NCI-H345 treated with DMSO at 0.1 percent for 48 hours (cell line): ENCODE data around the gene CCDC81.
"Not testable (repeated sequence)": the region's sequence is repeated elsewhere in the genome, so short reads cannot be mapped to it uniquely, and the experiment has no call there.

Source experiments
- DNase-seq: peaks from one replicate; lab custom pipeline; 2025; ENCODE audit not compliant: unreplicated experiment; lab: John Stamatoyannopoulos, UW

CCDC81 gene

DNA sequence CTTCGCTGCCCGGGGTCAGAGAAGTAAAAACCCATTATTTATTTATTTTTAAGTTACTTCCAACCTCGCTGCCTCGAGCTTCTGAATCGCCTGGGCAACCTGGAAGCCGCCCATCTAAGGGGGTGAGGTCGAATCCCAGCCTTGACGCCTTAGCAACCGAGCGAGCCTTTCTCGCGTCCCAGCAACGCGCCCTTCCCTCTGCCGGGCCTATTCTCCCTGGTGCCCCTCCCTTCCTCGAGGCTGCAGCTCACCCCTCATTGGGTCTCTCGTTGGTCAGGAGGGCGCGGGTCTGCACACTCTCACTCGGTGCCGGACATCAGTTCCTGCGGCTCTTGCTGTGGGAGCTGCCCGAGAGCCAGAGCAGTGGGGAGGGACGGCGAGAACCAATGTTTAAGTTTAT lies at the start of gene CCDC81:
CCDC81 (plus strand) TSS at position 302 of the 400 bp plus-strand sequence. CDS start 277 bp downstream, outside the sequence.
- DNase-seq = no peak

DNA sequence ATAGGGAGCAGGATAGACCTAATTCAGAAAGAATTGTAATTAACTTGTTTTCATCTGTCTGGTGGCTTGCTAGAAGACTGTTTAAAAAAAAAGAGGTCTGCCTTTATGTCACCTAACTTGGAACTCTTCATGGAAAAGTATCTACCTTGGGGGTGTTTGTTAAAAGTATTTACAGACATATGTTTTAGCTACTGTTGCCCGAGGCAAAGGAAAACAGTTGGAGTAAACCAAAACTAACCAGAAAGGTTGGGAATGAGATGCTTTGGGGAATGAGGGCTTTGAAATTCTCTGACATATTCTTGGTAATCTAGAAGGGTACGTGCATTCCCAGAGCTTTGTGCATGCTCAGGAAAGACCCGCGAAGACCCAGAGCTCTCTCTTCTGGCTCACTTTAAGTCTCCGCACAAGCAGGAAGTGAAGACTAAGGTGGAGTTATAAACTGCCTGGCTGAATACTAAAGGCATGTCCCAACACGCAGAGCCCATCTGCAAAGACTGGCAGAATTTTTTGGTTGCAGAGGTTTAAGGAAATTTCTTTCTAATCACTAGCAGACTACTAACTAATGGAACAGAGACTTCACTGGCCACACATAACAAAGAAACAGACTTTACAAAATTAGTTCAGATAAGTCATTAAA lies 39.4 kb upstream of the CCDC81 start:
- no peak for DNase-seq

DNA sequence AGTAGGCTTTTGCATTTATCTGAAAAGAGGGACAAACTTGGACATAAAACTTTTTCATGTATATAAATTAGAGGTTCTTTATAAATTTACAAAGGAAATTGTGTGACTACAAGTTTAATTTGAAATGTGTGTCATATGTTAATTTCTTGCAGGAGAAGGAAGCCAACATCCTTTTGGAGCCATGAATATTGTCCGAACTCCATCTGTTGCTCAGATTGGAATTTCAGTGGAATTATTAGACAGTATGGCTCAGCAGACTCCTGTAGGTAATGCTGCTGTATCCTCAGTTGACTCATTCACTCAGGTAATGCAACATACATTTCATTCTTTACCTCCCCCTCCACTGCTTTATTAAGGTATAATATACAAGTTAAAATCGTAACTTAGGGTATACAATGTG lies 37.5 kb upstream of the CCDC81 start:
- no peak for DNase-seq

DNA sequence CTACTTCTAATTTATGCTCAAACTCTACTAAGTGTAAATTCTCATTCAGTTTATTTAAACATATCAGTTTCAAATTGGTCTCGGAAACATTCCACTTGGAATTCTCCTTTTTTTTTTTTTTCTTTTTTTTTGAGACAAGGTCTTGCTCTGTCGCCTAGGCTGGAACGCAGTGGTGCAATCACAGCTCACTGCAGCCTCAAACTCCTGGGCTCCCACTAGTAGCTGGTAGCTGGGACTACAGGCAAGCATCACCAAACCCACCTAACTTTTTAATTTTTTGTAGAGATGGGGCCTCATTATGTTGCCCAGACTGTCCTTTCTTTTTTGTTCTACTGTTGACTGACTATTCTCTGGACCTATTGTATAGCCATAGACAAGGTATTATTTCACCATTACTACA lies 33.3 kb upstream of the CCDC81 start:
- DNase-seq = no peak

DNA sequence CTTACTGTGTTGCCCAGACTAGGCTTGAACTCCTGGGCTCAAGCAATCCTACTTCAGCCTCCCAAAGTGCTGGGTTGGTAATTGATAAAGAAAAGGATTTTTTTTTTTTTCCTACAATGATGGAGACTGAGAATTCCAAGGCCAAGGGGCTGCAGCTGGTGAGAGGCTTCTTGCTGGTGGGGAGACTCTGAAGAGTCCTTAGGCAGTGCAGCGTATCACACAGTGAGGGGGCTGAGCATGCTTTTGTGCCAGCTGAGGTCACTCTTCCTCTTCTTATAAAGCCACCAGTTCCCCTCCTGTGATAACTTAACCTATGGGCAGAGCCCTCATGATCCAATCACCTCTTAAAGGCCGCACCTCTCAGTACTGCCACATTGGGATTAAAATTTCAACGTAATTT lies 28.2 kb upstream of the CCDC81 start:
- DNase-seq = no peak

DNA sequence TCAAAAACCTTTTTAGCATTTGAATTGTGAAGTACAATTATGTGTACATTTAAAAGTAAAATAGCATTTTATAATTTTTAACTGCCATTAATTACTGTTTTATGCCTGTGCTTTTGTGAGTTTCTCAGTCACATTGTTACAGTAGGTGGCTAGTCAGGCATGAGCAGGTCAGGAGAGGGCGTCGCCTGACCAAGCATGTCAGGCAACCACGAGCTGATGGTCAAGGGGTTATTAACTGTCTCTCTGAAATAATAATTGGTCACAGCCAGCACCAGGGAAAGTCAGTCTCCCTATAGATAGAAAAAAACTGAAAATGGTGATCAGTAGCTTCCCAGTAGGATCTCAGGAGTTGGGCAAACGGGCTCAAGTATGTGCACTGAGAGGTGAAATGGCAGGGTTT lies 19.4 kb upstream of the CCDC81 start:
- no peak for DNase-seq

DNA sequence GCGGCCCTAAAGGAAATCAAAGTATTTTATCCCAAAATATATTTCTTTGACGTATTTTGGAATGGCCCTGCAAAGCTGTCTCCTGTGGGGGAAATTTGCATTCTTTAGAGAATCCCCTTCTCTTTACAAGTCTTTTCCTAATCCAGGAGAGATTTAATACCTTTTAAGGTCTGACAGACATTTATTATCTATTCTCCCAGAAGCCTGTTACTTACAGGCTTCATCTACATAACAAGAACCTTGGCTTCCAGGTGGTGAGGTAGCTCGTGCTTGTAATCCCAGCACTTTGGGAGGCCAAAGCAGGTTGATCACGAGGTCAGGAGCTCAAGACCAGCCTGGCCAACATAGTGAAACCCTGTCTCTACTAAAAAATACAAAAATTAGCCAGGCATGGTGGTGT lies 17.3 kb upstream of the CCDC81 start:
- DNase-seq = not testable (repeated sequence)

DNA sequence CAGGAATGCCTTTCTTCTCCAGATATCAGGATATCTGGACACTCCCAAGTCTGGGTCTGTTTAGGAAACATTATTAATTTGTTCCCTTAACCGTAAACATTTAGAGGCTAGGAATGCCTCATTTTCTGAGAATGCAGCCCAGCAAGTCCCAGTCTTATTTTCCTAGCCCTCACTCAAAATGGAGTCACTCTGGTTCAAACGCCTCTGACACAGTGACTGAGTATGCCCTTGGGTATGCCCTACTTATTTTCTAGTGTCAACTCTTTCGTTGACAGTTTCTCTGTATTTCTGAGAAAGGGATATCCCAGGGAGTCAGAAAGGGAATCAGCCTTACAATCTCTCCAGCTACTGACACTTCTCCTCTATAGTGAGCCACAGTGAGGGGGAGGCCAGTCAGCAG lies 16.0 kb upstream of the CCDC81 start:
- no peak for DNase-seq

DNA sequence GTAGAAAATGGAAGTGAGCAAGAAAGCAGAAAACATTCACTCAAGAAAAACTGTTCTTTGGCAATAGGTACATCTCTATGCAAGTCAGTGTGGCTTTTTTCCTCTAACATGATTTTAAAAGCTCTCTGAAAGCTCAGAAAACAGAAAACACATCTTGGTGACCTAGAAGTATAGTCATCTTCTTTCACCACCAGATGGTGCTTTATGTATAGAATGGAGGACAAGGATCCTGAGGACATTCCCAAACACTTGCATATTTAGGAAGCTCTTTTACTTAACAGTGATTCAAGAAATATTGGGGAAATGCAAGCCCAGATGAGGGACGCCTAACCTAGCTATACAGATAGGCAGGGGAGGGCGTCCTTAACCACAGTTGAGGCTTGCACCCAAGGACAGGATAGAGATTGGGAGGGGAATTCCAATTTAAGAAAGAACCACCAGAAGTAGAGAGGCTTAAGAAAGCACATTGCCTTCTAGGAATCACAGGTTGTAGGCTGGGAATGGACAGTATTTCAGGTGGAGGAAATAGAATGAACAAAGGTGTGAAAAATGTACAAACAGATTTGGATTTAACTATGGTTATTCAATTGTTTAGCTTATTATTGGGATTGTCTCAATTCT lies 13.8 kb upstream of the CCDC81 start:
- no peak for DNase-seq

DNA sequence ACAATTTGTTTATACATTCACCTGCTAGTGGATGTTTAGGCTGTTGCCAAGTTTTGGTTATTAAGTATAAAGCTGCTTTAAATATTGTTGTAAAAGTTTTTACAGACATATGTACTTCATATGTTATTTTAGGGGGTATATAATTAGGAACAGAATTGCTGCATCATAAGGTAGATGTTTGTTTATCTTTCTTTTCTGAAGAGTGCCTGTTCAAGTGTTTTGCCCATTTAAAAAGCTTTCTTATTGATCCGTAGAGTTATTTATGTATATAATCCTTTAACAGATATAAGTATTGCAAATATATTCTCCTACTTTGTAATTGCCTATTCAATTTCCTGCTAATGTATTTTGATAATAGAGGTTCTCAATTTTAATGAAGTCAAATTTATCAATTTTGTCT lies 11.3 kb upstream of the CCDC81 start:
- no peak for DNase-seq

DNA sequence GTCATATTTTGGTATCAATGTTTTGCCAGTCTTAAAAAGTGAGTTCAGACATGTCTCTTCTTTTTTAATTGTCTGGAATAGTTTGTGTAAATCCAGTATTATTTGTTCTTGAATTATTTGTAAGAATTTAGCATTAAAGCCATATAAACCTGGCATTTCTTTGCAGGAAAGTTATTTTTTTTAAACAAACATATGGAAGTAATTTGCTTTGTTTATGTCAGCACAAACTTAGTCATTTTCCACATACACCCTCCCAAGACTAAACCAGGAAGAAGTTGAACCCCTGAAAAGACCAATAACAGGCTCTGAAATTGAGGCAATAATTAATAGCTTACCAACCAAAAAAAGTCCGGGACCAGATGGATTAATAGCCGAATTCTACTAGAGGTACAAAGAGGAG lies 9.1 kb upstream of the CCDC81 start:
- DNase-seq = no peak

DNA sequence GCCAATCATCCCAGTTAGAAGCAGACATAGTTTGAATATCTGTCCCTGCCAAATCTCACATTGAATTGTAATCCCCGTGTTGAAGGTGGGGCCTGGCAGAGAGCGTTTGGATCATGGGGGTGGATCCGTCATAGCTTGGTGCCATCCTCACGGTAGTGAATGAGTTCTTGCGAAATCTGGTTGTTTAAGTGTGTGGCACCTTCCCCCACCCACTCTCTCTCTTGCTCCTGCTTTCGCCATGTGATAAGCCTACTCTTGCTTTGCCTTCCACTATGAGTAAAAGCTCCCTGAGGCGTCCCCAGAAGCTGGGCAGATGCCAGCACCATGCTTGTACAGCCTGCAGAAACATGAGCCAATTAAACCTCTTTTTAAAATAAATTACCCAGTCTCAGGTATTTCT lies 5.0 kb upstream of the CCDC81 start:
- no peak for DNase-seq

DNA sequence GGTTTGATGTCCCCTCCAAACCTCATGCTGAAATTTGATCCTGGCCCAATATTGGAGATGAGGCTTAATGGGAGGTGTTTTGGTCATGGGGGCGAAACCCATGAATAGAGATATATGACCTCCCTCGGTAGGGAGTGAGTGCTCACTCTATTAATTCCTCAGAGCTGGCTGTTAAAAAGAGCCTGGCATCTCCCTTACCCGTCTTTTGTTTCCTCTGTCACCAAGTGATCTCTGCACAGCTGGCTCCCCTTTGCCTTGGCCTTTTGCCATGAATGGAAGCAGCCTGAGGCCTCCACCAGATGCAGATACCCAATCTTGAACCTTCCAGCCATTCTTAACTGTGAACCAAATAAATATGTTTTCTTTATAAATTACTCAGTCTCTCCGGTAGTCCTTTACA lies 4.5 kb upstream of the CCDC81 start:
- no peak for DNase-seq

DNA sequence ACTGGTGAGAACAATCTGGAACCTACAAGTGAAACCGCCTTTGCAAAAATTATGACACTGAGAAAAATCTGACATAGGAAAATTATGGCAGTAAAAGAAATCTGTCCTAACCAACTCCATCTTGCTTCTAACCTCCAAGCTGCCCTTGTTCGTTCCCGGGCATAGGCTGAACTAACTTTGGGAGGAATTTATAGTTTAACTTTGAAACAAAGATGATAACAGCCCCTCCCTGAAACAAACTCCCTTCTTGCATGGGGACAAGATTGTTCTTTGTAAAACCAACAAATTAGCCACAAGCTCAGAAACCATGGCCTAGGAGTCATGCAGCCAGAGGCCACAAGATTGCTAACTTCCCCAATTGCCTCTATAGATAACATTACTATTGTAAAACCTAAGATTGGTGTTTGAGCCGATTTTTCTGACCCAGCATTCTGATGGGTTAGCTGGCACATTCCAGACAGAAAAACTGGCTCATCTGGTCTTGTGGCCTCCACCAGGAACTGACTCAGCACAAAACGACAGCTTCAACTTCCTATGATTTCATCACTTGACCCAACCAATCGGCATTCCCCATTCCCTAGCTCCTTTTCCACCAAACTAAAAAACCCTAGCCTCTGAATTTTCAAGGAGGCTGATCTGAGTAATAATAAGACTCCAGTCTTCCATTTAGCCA lies 3.6 kb upstream of the CCDC81 start:
- no peak for DNase-seq

DNA sequence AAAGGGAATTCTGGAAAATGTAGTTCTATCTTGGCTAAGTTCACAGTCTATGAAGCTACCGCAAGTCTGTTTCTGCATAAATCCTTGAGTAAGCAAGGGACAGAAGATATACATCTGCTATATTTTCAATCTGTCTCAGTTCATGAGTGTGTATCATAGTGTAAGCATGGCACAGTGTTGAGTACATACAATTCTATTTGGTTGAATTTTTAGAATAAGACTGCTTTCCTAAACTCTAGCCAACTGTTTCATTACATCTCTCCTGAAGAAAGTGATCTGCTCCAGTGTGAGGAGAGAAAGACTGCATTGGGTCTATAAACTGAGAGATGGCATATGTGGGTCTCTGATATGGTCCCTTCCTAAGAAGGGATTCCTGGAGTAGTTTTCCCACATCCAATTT lies 2.6 kb upstream of the CCDC81 start:
- no peak for DNase-seq

DNA sequence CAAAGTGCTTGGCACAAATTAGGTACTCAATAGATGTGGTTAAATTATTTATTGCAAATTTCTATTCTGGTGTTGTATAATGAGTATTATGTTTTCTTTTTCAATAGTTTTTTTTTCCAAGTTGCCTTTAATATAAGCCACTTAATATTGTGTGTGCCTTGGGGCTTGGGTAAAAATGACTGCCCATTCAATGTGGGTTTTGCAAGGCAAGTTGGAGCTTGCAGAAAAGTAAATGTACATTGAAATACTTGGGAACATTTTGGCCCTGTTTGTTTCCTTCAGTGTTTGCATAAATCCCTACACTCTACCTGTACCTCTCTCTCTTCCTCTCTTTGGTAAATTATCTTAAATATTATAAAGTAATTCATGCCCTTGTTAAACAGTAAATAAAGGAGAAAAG lies 2.1 kb upstream of the CCDC81 start:
- no peak for DNase-seq

DNA sequence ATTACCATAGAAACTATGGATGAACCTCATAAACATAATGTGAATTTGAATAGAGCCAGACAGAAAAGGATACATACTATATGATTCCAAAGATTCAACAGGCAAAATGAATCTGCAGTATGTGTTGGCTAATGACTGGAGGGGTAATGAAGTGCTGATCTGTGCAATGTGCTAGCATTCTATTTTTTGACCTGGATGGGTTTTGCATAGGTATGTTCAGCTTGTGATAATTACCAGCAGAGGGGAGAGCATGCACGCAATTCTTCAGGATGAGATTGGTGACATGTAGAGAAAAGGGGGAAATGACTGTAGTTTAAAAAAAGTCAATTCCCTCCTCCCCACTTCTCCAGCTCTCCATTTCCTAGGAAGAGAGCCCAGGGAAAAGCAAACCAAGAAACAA lies 618 bp upstream of the CCDC81 start:
- no peak for DNase-seq

DNA sequence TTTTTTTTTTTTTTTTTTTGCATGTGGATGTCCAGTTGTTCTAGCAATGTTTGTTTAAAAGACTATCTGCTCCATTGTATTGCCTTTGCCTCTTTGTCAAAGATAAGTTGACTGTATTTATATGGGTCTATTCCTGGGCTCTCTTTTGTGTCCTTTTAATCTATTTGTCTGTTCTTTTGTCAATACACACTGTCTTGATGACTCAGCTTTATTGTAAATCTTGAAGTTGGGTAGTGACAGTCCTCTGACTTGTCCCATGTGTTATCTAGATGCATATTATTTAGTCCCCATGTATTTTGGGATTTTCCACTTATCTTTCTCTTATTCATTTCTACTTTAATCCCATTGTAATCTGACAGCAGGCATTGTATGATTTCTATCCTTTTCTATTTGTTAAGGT lies 3.3 kb downstream of the CCDC81 start:
- DNase-seq = no peak

DNA sequence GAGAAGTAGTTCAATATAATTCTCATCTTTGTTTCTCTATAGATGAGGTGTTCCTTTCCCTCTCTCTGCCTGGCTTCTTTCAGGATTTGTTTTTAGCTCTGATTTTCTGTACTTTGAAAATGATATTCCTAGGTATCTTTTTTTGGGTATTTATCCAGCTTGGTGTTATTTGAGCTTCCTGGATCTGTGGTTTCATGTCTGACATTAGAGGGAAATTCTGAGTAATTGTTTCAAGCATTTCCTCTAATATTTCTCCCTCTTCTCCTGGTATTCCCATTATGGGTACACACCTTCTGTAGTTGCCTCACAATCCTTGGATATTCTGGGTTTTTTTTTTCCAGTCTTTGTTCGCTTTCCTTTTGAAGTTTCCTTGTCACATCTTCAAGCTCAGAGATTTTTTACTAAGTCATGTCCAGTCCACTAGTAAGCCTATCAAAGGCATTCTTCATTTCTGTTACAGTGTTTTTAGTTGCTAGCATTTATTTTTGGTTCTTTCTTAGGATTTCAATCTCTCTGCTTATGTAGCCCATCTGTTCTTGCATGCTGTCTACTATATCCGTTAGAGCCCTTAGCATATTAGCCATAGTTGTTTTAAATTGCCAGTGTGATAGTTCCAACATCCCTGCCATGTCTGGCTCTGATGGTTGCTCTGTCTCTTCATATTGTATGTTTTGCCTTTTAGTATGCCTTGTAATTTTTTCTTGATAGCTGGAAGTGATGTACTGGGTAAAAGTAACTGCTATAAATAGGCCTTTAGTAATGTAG lies 5.8 kb downstream of the CCDC81 start:
- DNase-seq = no peak

DNA sequence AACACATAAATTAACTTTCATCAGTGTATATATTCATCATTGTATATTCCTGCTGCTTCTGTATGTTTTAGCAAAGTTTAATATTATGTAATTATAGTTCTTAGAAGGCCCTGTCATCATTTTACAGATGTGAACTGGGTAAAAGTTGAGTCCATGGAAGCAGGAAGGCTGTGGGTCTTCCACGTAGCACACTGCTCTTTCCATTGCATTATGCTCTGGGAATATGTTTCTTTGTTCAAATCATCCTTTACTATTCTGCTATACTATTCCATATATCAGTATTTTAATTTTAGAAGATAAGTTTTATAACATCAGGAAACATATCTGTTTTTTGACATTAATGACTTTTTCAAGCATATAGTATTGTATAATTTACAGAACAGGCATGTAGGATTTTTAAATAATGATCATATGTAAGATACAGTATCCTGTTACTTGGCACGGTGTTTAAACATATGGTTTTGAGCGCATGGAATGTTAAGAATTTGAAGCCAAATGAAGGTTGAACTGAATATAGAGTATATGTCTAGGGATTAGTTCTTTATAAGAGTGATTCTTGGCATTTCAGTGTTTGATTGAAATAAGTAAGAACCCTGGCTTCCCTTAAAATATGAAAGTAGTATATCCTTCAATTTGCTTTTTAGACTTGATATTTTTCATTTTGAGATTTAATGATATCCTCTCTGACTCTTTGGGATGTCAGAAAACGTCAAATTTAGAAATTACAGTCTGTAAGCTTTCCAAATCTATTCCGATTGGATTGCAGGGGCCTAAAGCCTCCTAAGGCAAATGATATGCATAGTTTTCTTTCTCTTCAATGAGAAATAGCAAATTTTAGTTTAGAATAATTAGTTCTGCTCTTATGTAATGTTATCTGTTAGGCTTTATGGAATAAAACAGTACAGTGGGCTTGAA lies 8.6 kb downstream of the CCDC81 start:
- DNase-seq = no peak

DNA sequence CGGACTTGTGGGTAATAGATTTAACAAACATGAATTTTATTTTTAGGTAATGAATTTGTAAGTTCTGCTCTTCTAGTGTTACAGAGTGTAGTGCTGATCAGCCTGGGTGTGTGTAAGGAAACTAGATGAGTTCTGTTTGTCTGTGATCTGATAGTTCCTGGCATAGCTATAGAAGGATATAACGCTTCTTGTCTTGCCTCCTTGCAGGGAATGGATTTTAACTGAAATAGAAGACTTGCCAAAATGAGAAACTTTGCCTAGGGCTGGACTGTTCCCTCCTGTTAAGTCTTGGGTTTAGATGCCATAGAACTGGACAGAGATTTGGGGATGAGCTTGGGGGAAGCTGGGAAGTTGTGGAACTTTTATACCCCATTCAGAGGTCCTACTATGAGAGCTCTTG lies 11.6 kb downstream of the CCDC81 start:
- DNase-seq = no peak
